ENCODE data around the gene APMAP. TPM values are rescaled to one million over a fixed set of nuclear protein-coding genes. Genes with fewer than 3 reads are reported as not detected.

The APMAP gene
- total and polyA plus RNA-seq, 7 donors: 19.9 to 44.5 (median 25.5) TPM

DNA sequence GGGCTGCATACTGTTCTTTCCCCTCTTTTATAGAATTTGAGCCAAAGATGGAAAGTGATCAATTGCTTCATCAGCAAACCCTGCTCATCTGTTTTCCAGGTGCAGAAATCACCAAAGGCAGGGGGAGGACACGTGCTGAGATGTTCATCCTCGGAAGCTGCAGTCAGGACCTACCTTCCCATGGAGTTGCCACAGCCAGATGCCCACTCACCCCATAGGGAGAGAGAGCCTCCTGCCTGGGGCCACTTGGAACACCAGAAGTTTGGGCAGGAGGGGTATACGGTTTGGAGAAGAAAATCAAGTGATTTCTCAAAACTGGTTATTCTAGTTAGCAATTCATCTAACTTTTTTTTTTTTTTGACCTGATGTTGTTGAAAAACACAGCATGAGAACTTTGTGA lies 48.8 kb downstream of the APMAP start:
- TF ChIP-seq, protein P1, sequence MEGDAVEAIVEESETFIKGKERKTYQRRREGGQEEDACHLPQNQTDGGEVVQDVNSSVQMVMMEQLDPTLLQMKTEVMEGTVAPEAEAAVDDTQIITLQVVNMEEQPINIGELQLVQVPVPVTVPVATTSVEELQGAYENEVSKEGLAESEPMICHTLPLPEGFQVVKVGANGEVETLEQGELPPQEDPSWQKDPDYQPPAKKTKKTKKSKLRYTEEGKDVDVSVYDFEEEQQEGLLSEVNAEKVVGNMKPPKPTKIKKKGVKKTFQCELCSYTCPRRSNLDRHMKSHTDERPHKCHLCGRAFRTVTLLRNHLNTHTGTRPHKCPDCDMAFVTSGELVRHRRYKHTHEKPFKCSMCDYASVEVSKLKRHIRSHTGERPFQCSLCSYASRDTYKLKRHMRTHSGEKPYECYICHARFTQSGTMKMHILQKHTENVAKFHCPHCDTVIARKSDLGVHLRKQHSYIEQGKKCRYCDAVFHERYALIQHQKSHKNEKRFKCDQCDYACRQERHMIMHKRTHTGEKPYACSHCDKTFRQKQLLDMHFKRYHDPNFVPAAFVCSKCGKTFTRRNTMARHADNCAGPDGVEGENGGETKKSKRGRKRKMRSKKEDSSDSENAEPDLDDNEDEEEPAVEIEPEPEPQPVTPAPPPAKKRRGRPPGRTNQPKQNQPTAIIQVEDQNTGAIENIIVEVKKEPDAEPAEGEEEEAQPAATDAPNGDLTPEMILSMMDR (IDR thresholded peaks at IDR 0.05): no peak
- Histone ChIP-seq H3K4me3 (no peak overlapping the region), H3K9me3 (peaks cover 15% of the 10 kb centered on the region), H3K27ac (no peak overlapping the region), H3K36me3 (ENCODE audit: insufficient read depth in 1 of 2, low read depth in 1 of 2) (no peaks in the 10 kb centered on the region), H3K4me1 (no peaks in the 10 kb centered on the region), H3K27me3 (ENCODE audit: insufficient read depth in 3 of 3, low read length in 2 of 3) (no peaks in the 10 kb centered on the region)
- no peak for ATAC-seq
- no peak for DNase-seq
- 53 to 85% (median 70%) methylated on average over 3 of the region's 3 CpGs for WGBS, 3 donors
- intact Hi-C loops (cut with DNase I): loop anchor here in 1 of 2 donors (2.0 kb wide), 1 partner anchor 25 kb away; no protein-coding TSS in a partner anchor

- DNase-seq (no peak), ATAC-seq (no peak)
- intact Hi-C loops (cut with DNase I): loop anchor here in 1 of 2 donors (2.0 kb wide), 1 partner anchor 26 kb away; no protein-coding TSS in a partner anchor
- Histone ChIP-seq H3K4me1 (no peaks in the 10 kb centered on the region), H3K27me3 (ENCODE audit: insufficient read depth in 3 of 3, low read length in 2 of 3) (no peaks in the 10 kb centered on the region), H3K36me3 (ENCODE audit: insufficient read depth in 1 of 2, low read depth in 1 of 2) (no peaks in the 10 kb centered on the region), H3K27ac (no peak overlapping the region), H3K9me3 (peaks cover 15% of the 10 kb centered on the region), H3K4me3 (no peak overlapping the region)
- TF ChIP-seq, protein P1 (IDR thresholded peaks at IDR 0.05): no peak
- 90 to 100% (median 97%) methylated on average over 4 of the region's 4 CpGs for WGBS, 3 donors
Observed at GRCh38 chr20:24943196-24943595, 49.4 kb downstream of the APMAP start.

GRCh38 chr20:24942679-24943078 lies 49.9 kb downstream of the APMAP start:
- DNase-seq (no peak), ATAC-seq (no peak)
- no peaks in the 10 kb centered on the region for H3K27me3 ChIP-seq (ENCODE audit: insufficient read depth in 3 of 3, low read length in 2 of 3)
- intact Hi-C loops (cut with DNase I): loop anchor here in 1 of 2 donors (2.0 kb wide), 1 partner anchor 26 kb away; no protein-coding TSS in a partner anchor
- no peaks in the 10 kb centered on the region for H3K4me1 ChIP-seq
- WGBS, 3 donors: 76 to 88% (median 80%) methylated on average over 6 of the region's 6 CpGs
- H3K9me3 ChIP-seq: peaks cover 15% of the 10 kb centered on the region
- H3K4me3 ChIP-seq: no peak overlapping the region
- TF ChIP-seq, protein P1 (IDR thresholded peaks at IDR 0.05): no peak
- H3K27ac ChIP-seq: no peak overlapping the region
- no peaks in the 10 kb centered on the region for H3K36me3 ChIP-seq (ENCODE audit: insufficient read depth in 1 of 2, low read depth in 1 of 2)

GRCh38 chr20:24939036-24939435 lies 53.5 kb downstream of the APMAP start:
- no peak overlapping the region for H3K27ac ChIP-seq
- intact Hi-C loops (cut with DNase I): no loop called here
- peaks cover 7% of the 10 kb centered on the region for H3K9me3 ChIP-seq
- ATAC-seq (no peak), DNase-seq (no peak)
- no peaks in the 10 kb centered on the region for H3K36me3 ChIP-seq (ENCODE audit: insufficient read depth in 1 of 2, low read depth in 1 of 2)
- no peaks in the 10 kb centered on the region for H3K4me1 ChIP-seq
- H3K4me3 ChIP-seq: no peak overlapping the region
- WGBS, 3 donors: 55 to 78% (median 72%) methylated on average over 4 of the region's 4 CpGs
- TF ChIP-seq, protein P1 (IDR thresholded peaks at IDR 0.05): no peak
- no peaks in the 10 kb centered on the region for H3K27me3 ChIP-seq (ENCODE audit: insufficient read depth in 3 of 3, low read length in 2 of 3)

DNA sequence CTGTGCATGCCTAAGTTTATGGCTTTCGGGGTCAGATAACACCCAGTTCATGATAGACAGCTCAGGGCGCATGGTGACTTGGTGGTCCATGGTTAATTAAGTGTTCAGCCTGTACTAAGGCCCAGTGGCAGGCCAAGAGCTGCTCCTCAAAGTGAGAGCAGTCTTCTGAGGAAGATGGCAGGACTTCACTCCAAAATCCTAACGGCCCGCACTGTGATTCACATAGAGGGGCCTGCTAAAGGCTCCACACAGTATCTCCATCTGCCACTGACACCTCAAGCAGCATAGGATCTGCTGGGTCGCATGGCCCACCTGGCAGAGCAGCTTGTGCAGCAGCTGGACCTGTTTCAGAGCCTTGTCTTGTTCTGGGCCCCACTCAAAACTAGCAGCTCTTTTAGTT lies 54.1 kb downstream of the APMAP start:
- H3K36me3 ChIP-seq (ENCODE audit: insufficient read depth in 1 of 2, low read depth in 1 of 2): no peaks in the 10 kb centered on the region
- H3K9me3 ChIP-seq: peaks cover 7% of the 10 kb centered on the region
- H3K27me3 ChIP-seq (ENCODE audit: insufficient read depth in 3 of 3, low read length in 2 of 3): no peaks in the 10 kb centered on the region
- 79% methylated on average over 5 of the region's 5 CpGs for WGBS, 3 donors
- no peaks in the 10 kb centered on the region for H3K4me1 ChIP-seq
- H3K27ac ChIP-seq: no peak overlapping the region
- TF ChIP-seq, protein P1 (IDR thresholded peaks at IDR 0.05): no peak
- ATAC-seq (no peak), DNase-seq (no peak)
- no peak overlapping the region for H3K4me3 ChIP-seq
- intact Hi-C loops (cut with DNase I): no loop called here
